ENCODE data around the gene CAMKMT.

DNA sequence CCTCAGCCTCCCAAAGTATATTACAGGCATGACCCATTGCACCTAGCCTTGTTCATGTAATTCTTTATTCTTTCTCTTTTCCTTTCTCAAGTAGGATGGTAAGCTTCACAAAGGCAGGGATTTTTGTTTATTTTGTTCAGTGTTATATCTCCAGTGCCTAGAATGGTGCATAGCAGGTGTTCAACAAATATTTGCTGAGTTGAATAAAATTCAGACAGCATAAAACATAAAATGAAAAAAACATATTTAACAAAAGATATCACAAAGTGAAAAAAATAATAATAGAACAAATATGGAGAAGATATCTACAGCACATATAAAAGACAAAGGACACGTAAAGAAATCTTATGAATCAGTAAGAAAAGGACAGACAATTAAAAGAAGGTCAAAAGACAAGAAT, 9.2 kb upstream of the CAMKMT start:
- TF ChIP-seq, protein P1, sequence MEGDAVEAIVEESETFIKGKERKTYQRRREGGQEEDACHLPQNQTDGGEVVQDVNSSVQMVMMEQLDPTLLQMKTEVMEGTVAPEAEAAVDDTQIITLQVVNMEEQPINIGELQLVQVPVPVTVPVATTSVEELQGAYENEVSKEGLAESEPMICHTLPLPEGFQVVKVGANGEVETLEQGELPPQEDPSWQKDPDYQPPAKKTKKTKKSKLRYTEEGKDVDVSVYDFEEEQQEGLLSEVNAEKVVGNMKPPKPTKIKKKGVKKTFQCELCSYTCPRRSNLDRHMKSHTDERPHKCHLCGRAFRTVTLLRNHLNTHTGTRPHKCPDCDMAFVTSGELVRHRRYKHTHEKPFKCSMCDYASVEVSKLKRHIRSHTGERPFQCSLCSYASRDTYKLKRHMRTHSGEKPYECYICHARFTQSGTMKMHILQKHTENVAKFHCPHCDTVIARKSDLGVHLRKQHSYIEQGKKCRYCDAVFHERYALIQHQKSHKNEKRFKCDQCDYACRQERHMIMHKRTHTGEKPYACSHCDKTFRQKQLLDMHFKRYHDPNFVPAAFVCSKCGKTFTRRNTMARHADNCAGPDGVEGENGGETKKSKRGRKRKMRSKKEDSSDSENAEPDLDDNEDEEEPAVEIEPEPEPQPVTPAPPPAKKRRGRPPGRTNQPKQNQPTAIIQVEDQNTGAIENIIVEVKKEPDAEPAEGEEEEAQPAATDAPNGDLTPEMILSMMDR (IDR thresholded peaks at IDR 0.05; ENCODE audit: insufficient read depth, low read length, poor library complexity, severe bottlenecking), result no peak
- TF ChIP-seq EZH2phosphoT487 (conservative IDR thresholded peaks at IDR 0.05; ENCODE audit: low read length), result no peak
